Fibroblast of peridontal ligament (primary cell): ENCODE results near the gene CRYBG2.
"Not testable (repeated sequence)": the region's sequence is repeated elsewhere in the genome, so short reads cannot be mapped to it uniquely, and the experiment has no call there.

Experiments
- DNase-seq: peaks from one replicate; pipeline ENCODE4 v3.0.0-alpha.2; 2010; ENCODE audit errors: extremely low read depth

CRYBG2 gene

GRCh38 chr1:26353976-26354820 is at the start of gene CRYBG2:
Gene CRYBG2 (minus strand): TSS chr1:26354130. CDS start chr1:26346657, 7,473 bp downstream.
- DNase-seq, result no peak

GRCh38 chr1:26403656-26404055 is 49.7 kb upstream of the CRYBG2 start:
- DNase-seq, result no peak

- DNase-seq, result no peak
Observed at GRCh38 chr1:26401891-26402290, 48.0 kb upstream of the CRYBG2 start.

GRCh38 chr1:26399034-26399433 is 45.1 kb upstream of the CRYBG2 start:
- no peak for DNase-seq

GRCh38 chr1:26395754-26396153 is 41.8 kb upstream of the CRYBG2 start:
- no peak for DNase-seq

- peak; percentile 58 for DNase-seq
Observed at GRCh38 chr1:26391450-26391849, 37.5 kb upstream of the CRYBG2 start.

GRCh38 chr1:26389604-26390247 is 35.8 kb upstream of the CRYBG2 start:
- DNase-seq, result no peak

GRCh38 chr1:26388791-26389445 is 35.0 kb upstream of the CRYBG2 start:
- DNase-seq, result no peak

GRCh38 chr1:26387447-26387846 is 33.5 kb upstream of the CRYBG2 start:
- no peak for DNase-seq

- not testable (repeated sequence) for DNase-seq
Observed at GRCh38 chr1:26385063-26385462, 31.1 kb upstream of the CRYBG2 start.

- DNase-seq, result no peak
Observed at GRCh38 chr1:26384076-26384475, 30.1 kb upstream of the CRYBG2 start.

GRCh38 chr1:26378879-26379251 is 24.9 kb upstream of the CRYBG2 start:
- no peak for DNase-seq

GRCh38 chr1:26378088-26378878 is 24.4 kb upstream of the CRYBG2 start:
- DNase-seq, result peak; percentile 97

GRCh38 chr1:26376050-26376449 is 22.1 kb upstream of the CRYBG2 start:
- no peak for DNase-seq

- no peak for DNase-seq
Observed at GRCh38 chr1:26375081-26375480, 21.2 kb upstream of the CRYBG2 start.

- not testable (repeated sequence) for DNase-seq
Observed at GRCh38 chr1:26374361-26374760, 20.4 kb upstream of the CRYBG2 start.

- DNase-seq, result no peak
Observed at GRCh38 chr1:26373789-26374188, 19.9 kb upstream of the CRYBG2 start.

- no peak for DNase-seq
Observed at GRCh38 chr1:26373281-26373680, 19.4 kb upstream of the CRYBG2 start.

- not testable (repeated sequence) for DNase-seq
Observed at GRCh38 chr1:26372611-26373010, 18.7 kb upstream of the CRYBG2 start, which contains the start of gene ZNF683. Gene ZNF683 (minus strand): TSS chr1:26372750. CDS start chr1:26368571, 4,179 bp downstream.

- DNase-seq, result no peak
Observed at GRCh38 chr1:26372039-26372438, 18.1 kb upstream of the CRYBG2 start.

- no peak for DNase-seq
Observed at GRCh38 chr1:26370591-26371382, 16.9 kb upstream of the CRYBG2 start.
